Mesendoderm (in vitro differentiated cells): Measurements from ENCODE around the gene MAPT.

Experiments
- DNase-seq: peaks from one replicate; pipeline ENCODE4 v3.0.0; 2013
- H2AK5ac ChIP-seq: 2 replicates; pipeline ENCODE4 v1.6.1; 2013; ENCODE audit warnings: low read length, inconsistent platforms
- H2BK120ac ChIP-seq: 2 replicates; pipeline ENCODE4 v1.6.1; 2013; ENCODE audit warnings: low read depth, mild to moderate bottlenecking, low read length, moderate library complexity, mixed read lengths
- H2BK15ac ChIP-seq: replicated peaks from 2 replicates; pipeline ENCODE4 v1.6.1; 2013; ENCODE audit warnings: low read depth, mild to moderate bottlenecking, moderate library complexity
- H2BK5ac ChIP-seq: 2 replicates; pipeline ENCODE4 v1.6.1; 2013; ENCODE audit warnings: low read length, inconsistent platforms
- H3K18ac ChIP-seq: 2 replicates; pipeline ENCODE4 v1.6.1; 2013; ENCODE audit warnings: mild to moderate bottlenecking, low read length, mixed read lengths
- H3K23ac ChIP-seq: one replicate; pipeline ENCODE4 v1.6.1; 2013; ENCODE audit warnings: low read length
- H3K27ac ChIP-seq: 2 replicates; pipeline ENCODE4 v1.5.1; 2013; ENCODE audit warnings: low read depth, mild to moderate bottlenecking, inconsistent platforms, low read length, moderate library complexity
- H3K27me3 ChIP-seq: 2 replicates; pipeline ENCODE4 v1.6.1; 2013; ENCODE audit warnings: low read length, control low read depth, mild to moderate bottlenecking, inconsistent platforms; ENCODE audit not compliant: insufficient read depth, poor library complexity
- H3K36me3 ChIP-seq: 2 replicates; pipeline ENCODE4 v1.6.1; 2013; ENCODE audit warnings: low read length, inconsistent platforms; ENCODE audit not compliant: control insufficient read depth, insufficient read depth
- H3K4ac ChIP-seq: one replicate; pipeline ENCODE4 v1.6.1; 2013; ENCODE audit warnings: low read depth, mild to moderate bottlenecking, low read length, moderate library complexity
- H3K4me1 ChIP-seq: 2 replicates; pipeline ENCODE4 v1.6.1; 2013; ENCODE audit warnings: low read depth, low read length, inconsistent platforms; ENCODE audit not compliant: control insufficient read depth
- H3K4me2 ChIP-seq: 2 replicates; pipeline ENCODE4 v1.6.1; 2013; ENCODE audit warnings: low read length
- H3K4me3 ChIP-seq: 2 replicates; pipeline ENCODE4 v1.5.1; 2013; ENCODE audit warnings: mild to moderate bottlenecking, low read length
- H3K56ac ChIP-seq: one replicate; pipeline ENCODE4 v1.6.1; 2013; ENCODE audit warnings: low read length
- H3K79me1 ChIP-seq: 2 replicates; pipeline ENCODE4 v1.6.1; 2013; ENCODE audit warnings: low read length, inconsistent platforms
- H3K79me2 ChIP-seq: 2 replicates; pipeline ENCODE4 v1.6.1; 2013; ENCODE audit warnings: mild to moderate bottlenecking, low read length; ENCODE audit not compliant: control insufficient read depth, insufficient read depth
- H3K9ac ChIP-seq: 2 replicates; pipeline ENCODE4 v1.6.1; 2013; ENCODE audit warnings: low read length, inconsistent platforms
- H4K5ac ChIP-seq: one replicate; pipeline ENCODE4 v1.6.1; 2013; ENCODE audit warnings: low read length
- H4K8ac ChIP-seq: one replicate; pipeline ENCODE4 v1.6.1; 2013; ENCODE audit warnings: low read depth, mild to moderate bottlenecking, control low read depth, low read length, moderate library complexity
- WGBS: extraction: QIAGEN DNeasy Blood & Tissue Kit; methylation state at CpG from one replicate; pipeline ENCODE4 v1.1.7; 2013; ENCODE audit warnings: low lambda C conversion rate, missing lambda C conversion rate; ENCODE audit not compliant: insufficient coverage; ENCODE audit errors: extremely low coverage; 5-methylcytosine and 5-hydroxymethylcytosine counted together

Gene MAPT

GRCh38 chr17:45979137-45979536 is 84.8 kb downstream of the MAPT start:
- Histone ChIP-seq H2BK5ac (no peak overlapping the region), H3K18ac (no peak overlapping the region), H4K5ac (no peak overlapping the region), H3K4me1 (peaks cover 2% of the 10 kb centered on the region), H4K8ac (no peak overlapping the region), H3K79me2 (no peaks in the 10 kb centered on the region), H2AK5ac (no peak overlapping the region), H3K79me1 (no peaks in the 10 kb centered on the region), H3K4me2 (no peak overlapping the region), H3K23ac (no peak overlapping the region), H3K27ac (no peak overlapping the region), H2BK120ac (no peak overlapping the region), H3K4ac (no peak overlapping the region), H3K36me3 (no peaks in the 10 kb centered on the region), H3K27me3 (no peaks in the 10 kb centered on the region), H3K9ac (no peak overlapping the region), H2BK15ac (no peak overlapping the region), H3K56ac (no peak overlapping the region), H3K4me3 (no peak overlapping the region)
- WGBS, result no CpG with 5 or more reads among the region's 2 CpGs
- DNase-seq, result no peak

GRCh38 chr17:45980855-45981254 is 86.5 kb downstream of the MAPT start:
- no peak for DNase-seq
- Histone ChIP-seq H4K8ac (no peak overlapping the region), H3K79me1 (no peaks in the 10 kb centered on the region), H3K18ac (no peak overlapping the region), H2AK5ac (no peak overlapping the region), H3K4me3 (no peak overlapping the region), H2BK15ac (no peak overlapping the region), H3K4me2 (no peak overlapping the region), H2BK120ac (no peak overlapping the region), H4K5ac (no peak overlapping the region), H3K23ac (no peak overlapping the region), H3K56ac (no peak overlapping the region), H3K79me2 (no peaks in the 10 kb centered on the region), H3K4ac (no peak overlapping the region), H3K9ac (no peak overlapping the region), H2BK5ac (no peak overlapping the region), H3K27me3 (no peaks in the 10 kb centered on the region), H3K27ac (no peak overlapping the region), H3K4me1 (peaks cover 2% of the 10 kb centered on the region), H3K36me3 (no peaks in the 10 kb centered on the region)
- WGBS, result no CpG with 5 or more reads among the region's 6 CpGs

DNA sequence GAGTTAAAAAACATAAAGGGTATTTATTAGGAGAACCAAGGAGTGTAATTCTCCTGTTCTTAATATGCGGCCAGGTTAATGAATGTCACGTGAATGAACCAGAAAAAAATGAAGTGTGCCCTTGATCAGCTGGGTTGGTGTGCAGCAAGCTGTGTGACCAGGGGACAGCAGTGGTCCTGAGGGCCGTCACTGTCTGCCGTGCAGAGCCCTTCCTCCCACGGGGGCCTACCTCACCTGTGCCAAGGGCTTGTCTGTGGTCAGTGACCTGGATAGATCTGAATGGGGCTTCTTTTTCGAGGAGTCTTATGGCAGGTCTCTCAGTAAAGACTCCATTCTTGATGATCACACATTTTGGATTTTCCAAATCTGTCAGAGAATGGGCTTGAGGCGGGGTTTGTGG is 87.0 kb downstream of the MAPT start:
- DNase-seq, result no peak
- Histone ChIP-seq H3K79me2 (no peaks in the 10 kb centered on the region), H4K5ac (no peak overlapping the region), H3K4me1 (peaks cover 2% of the 10 kb centered on the region), H3K79me1 (no peaks in the 10 kb centered on the region), H3K18ac (no peak overlapping the region), H2BK5ac (no peak overlapping the region), H2BK15ac (no peak overlapping the region), H2AK5ac (no peak overlapping the region), H3K56ac (no peak overlapping the region), H3K4me2 (no peak overlapping the region), H3K23ac (no peak overlapping the region), H3K4ac (no peak overlapping the region), H2BK120ac (no peak overlapping the region), H3K27me3 (no peaks in the 10 kb centered on the region), H3K27ac (no peak overlapping the region), H3K36me3 (no peaks in the 10 kb centered on the region), H3K4me3 (no peak overlapping the region), H4K8ac (no peak overlapping the region), H3K9ac (no peak overlapping the region)
- no CpG with 5 or more reads among the region's 7 CpGs for WGBS

- no peak overlapping the region for H3K4ac ChIP-seq
- H2BK5ac ChIP-seq, result no peak overlapping the region
- no peak overlapping the region for H2BK120ac ChIP-seq
- no peak for DNase-seq
- no peaks in the 10 kb centered on the region for H3K36me3 ChIP-seq
- H3K9ac ChIP-seq, result no peak overlapping the region
- no peaks in the 10 kb centered on the region for H3K27me3 ChIP-seq
- WGBS, result no CpG with 5 or more reads among the region's 41 CpGs
- no peaks in the 10 kb centered on the region for H3K79me1 ChIP-seq
- no peak overlapping the region for H3K4me3 ChIP-seq
- H3K27ac ChIP-seq, result no peak overlapping the region
- H2BK15ac ChIP-seq, result no peak overlapping the region
- no peak overlapping the region for H3K23ac ChIP-seq
- H3K4me1 ChIP-seq, result no peaks in the 10 kb centered on the region
- H3K4me2 ChIP-seq, result no peak overlapping the region
- no peak overlapping the region for H3K56ac ChIP-seq
- no peak overlapping the region for H4K5ac ChIP-seq
- H4K8ac ChIP-seq, result no peak overlapping the region
- no peak overlapping the region for H2AK5ac ChIP-seq
- no peaks in the 10 kb centered on the region for H3K79me2 ChIP-seq
- no peak overlapping the region for H3K18ac ChIP-seq
Observed at GRCh38 chr17:45982791-45983613, 88.6 kb downstream of the MAPT start.

DNA sequence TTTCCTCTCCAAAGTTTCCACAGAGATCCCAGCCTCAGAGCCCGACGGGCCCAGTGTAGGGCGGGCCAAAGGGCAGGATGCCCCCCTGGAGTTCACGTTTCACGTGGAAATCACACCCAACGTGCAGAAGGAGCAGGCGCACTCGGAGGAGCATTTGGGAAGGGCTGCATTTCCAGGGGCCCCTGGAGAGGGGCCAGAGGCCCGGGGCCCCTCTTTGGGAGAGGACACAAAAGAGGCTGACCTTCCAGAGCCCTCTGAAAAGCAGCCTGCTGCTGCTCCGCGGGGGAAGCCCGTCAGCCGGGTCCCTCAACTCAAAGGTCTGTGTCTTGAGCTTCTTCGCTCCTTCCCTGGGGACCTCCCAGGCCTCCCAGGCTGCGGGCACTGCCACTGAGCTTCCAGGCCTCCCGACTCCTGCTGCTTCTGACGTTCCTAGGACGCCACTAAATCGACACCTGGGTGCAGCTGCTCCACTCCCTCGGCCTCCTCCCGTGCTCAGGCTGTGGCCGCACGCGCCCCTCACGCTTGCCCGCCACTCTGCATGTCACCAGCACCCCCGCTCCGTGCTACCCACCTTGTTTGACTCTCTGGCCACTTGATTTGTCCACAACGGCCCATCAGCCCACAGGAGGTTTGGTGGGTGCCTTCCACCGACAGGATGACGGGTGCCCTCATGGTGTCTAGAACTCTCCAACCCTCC is 89.4 kb downstream of the MAPT start:
- Histone ChIP-seq H3K4me2 (no peak overlapping the region), H4K8ac (no peak overlapping the region), H2BK5ac (no peak overlapping the region), H4K5ac (no peak overlapping the region), H3K4me3 (no peak overlapping the region), H3K27ac (no peak overlapping the region), H2BK120ac (no peak overlapping the region), H3K4me1 (no peaks in the 10 kb centered on the region), H3K36me3 (no peaks in the 10 kb centered on the region), H3K79me1 (no peaks in the 10 kb centered on the region), H2BK15ac (no peak overlapping the region), H3K27me3 (no peaks in the 10 kb centered on the region), H3K9ac (no peak overlapping the region), H3K18ac (no peak overlapping the region), H3K56ac (no peak overlapping the region), H3K79me2 (no peaks in the 10 kb centered on the region), H2AK5ac (no peak overlapping the region), H3K4ac (no peak overlapping the region), H3K23ac (no peak overlapping the region)
- DNase-seq, result no peak
- WGBS, result no CpG with 5 or more reads among the region's 31 CpGs
